GM21515 (cell line): ENCODE data around the gene CDH23.

Source experiments
- ATAC-seq: cut with Tn5 transposase; IDR thresholded peaks from one replicate; pipeline ENCODE4 v1.9.1; 2021; ENCODE audit not compliant: unreplicated experiment

The CDH23 gene

DNA sequence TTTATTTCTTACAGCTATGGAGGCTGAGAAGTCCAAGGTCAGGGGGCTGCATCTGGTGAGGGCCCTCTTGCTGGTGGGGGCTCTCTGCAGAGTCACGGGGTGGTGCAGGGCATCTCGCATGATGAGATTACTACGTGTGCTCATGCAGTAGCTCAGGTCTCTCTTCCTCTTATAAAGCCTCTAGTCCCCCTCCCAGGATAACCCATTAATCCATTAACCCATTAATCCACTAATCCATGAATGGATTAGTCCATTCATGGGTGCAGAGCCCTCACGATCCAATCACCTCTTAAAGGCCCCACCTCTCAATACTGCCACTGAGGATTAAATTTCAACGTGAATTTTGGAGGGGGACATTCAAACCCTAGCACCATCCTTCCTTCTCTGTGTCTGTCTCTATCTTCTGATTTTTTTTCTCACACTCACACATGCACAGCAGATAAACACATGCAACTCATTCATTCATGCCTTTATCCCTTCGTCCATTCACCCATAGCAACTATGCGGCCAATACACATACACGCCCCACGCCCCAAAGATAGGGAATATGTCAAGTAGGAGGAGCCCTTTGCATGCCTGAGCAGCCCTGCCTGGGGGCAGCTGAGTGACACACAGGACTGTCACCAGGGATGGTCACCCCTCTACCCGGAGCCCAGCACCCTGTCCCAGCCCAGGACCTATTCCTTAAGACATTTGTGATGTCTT lies 236.3 kb downstream of the CDH23 start:
- ATAC-seq, result no peak

DNA sequence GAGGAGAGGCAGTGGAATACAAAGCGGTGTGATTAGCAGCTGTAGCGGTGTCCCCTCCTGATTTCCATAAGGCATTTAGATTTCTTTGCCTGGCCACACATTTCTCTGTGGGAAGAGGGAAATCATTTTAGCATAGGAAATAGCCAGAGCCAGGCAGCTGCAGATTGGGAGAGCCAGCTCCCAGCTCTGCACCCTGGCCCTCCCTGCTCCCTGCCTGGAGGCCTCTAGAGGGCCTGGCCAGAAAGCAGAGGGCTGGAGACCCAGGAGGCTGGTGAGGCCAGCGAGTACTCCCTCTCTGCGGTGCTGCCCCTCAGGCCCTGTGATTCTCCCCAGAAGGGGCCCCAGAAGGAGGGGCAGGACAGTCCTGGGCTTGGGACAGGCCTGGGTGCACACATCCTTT lies 237.2 kb downstream of the CDH23 start:
- ATAC-seq, result no peak

- ATAC-seq, result no peak
These were observed 237.9 kb downstream of the CDH23 start for GRCh38 chr10:71634531-71635164.

- no peak for ATAC-seq
These were observed 238.6 kb downstream of the CDH23 start for GRCh38 chr10:71635251-71635866.

DNA sequence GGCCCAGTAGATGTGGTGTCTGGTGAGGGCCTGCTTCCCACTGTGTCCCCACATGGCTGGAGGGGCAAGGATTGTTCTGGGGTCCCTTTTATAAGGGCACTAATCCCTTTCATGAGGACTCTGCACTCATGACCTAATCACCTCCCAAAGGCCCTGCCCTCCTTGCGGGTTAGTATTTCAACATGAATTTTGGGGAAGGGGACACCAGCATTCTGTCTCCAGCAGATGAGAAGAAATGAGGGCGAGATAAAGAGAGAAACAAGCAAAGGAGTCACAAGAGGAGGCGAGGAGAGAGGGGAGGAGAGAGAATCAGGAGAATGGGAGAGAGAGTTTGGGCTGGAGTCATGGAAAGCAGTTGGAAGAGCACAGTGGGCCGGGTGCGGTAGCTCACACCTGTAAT lies 239.1 kb downstream of the CDH23 start:
- no peak for ATAC-seq

DNA sequence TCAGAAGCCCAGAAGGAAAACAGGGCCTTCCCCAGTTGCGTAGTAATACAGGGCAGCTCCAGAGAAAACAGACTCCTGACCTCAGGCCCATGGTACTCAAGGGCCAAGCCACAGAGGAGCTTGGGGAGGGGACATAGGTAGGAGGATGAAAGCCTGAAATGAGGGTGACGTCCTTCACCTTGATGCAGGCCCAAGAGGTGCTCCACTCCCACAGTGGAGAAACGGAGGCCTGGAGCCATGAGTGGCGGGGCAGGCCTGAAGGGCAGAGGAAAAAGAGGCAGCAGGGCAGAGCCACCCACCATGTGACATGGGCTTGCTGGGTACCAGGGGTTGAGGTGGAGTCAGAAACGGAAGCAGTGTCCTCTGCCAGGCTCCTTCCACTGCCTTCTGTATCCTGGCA lies 239.9 kb downstream of the CDH23 start:
- no peak for ATAC-seq

GRCh38 chr10:71637305-71637704 lies 240.6 kb downstream of the CDH23 start:
- ATAC-seq, result no peak

- ATAC-seq, result no peak
These were observed 241.5 kb downstream of the CDH23 start for GRCh38 chr10:71638064-71638821.

GRCh38 chr10:71638822-71639719 lies 242.4 kb downstream of the CDH23 start:
- ATAC-seq, result no peak

GRCh38 chr10:71640607-71641006 lies 243.9 kb downstream of the CDH23 start:
- ATAC-seq, result no peak

GRCh38 chr10:71641449-71641848 lies 244.7 kb downstream of the CDH23 start:
- no peak for ATAC-seq

GRCh38 chr10:71641986-71642385 lies 245.3 kb downstream of the CDH23 start:
- no peak for ATAC-seq

- ATAC-seq, result no peak
These were observed 247.2 kb downstream of the CDH23 start for GRCh38 chr10:71643904-71644303.

DNA sequence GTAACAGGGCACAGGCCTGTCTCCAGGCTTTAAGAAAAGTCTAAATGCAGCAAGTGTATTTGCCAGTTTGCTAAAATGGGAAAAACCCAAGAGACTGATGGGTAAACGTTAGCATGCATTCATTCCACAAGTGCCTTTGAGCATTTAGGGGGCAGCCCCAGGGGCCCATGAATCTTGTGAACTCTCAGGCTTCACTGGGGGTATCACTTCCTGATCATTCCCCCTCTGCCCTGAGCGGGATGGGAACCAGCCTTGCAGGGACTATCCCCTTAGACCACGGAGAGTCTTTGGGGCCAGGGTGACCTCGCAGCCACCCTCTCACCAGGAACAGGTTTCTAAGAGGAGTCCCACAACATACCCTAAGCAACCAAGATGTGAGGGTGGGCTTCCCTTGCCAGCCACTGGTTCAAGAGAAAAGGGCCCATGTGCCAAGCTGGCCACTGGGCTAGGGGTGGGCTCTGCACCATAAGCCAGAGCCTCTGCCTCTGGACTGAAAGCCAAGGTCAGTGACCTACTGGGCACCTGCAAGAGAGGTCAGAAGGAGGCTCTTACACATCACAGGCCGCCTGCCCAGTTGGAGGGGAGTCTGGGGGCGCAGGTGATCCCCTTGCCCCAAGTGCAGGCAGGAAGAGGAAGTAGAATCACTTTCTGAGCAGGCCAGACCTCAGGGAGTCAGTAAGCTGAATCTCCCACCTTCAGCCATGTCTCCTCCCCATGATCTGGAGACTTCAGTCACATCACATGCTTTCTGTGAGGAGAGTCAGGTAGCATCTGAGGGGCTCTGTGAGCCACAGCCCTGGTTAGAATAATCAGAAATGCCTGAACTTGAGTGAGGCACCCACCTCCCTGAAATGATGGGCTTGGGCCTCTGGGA lies 247.8 kb downstream of the CDH23 start:
- ATAC-seq, result no peak

DNA sequence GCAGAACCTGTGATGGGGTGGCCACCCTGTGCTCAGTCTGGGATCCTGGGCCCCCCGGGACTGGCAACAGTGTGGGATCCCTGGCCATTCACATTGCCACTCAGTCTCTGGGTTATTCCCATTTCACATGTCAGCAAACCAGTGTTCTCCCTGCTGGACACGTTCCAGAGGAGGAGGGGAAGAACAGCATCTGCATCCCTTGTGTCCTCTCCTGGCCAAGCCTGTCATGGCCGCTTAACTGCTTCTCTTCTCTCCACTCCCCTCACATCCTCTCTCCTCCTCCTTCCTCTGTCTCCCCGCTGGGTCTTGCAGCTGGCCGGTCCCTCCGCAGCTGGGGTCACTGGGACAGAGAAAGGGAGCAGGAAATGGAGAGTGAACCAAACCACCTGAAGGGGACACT lies 248.5 kb downstream of the CDH23 start:
- no peak for ATAC-seq

GRCh38 chr10:71646037-71646436 lies 249.3 kb downstream of the CDH23 start:
- ATAC-seq, result no peak

- ATAC-seq, result no peak
These were observed 250.0 kb downstream of the CDH23 start for GRCh38 chr10:71646592-71647292.

- ATAC-seq, result no peak
These were observed 251.0 kb downstream of the CDH23 start for GRCh38 chr10:71647526-71648253.
